Ishikawa (cell line): ENCODE results near the gene EOMES.

ENCODE experiments used
- CEBPB ChIP-seq: IDR thresholded peaks from 2 replicates; pipeline ENCODE4 v1.6.1; 2012
- CREB1 ChIP-seq: IDR thresholded peaks from 2 replicates; pipeline ENCODE4 v1.6.1; 2012; ENCODE audit warnings: low read depth
- EGR1 ChIP-seq: IDR thresholded peaks from 2 replicates; pipeline ENCODE4 v1.6.1; 2012
- EP300 ChIP-seq: IDR thresholded peaks from 2 replicates; pipeline ENCODE4 v1.6.1; 2012; ENCODE audit warnings: borderline replicate concordance
- FOXM1 ChIP-seq: IDR thresholded peaks from 2 replicates; pipeline ENCODE4 v1.6.1; 2012; ENCODE audit warnings: low read depth, borderline replicate concordance
- MAX ChIP-seq: IDR thresholded peaks from 2 replicates; pipeline ENCODE4 v1.6.1; 2012
- NFIC ChIP-seq: IDR thresholded peaks from 2 replicates; pipeline ENCODE4 v1.6.1; 2012
- RAD21 ChIP-seq: IDR thresholded peaks from 2 replicates; pipeline ENCODE4 v1.6.1; 2012; ENCODE audit warnings: low read depth
- REST ChIP-seq: IDR thresholded peaks from 2 replicates; pipeline ENCODE4 v1.6.1; 2012; ENCODE audit warnings: low read depth, mild to moderate bottlenecking
- TAF1 ChIP-seq: IDR thresholded peaks from 2 replicates; pipeline ENCODE4 v1.6.1; 2012; ENCODE audit warnings: low read depth, mild to moderate bottlenecking
- TCF12 ChIP-seq: IDR thresholded peaks from 2 replicates; pipeline ENCODE4 v1.6.1; 2012; ENCODE audit warnings: low read depth
- TEAD4 ChIP-seq: IDR thresholded peaks from 2 replicates; pipeline ENCODE4 v1.6.1; 2012
- USF1 ChIP-seq: IDR thresholded peaks from 2 replicates; pipeline ENCODE4 v1.6.1; 2012
- YY1 ChIP-seq: IDR thresholded peaks from 2 replicates; pipeline ENCODE4 v1.6.1; 2012; ENCODE audit warnings: low read depth
- ZBTB7A ChIP-seq: IDR thresholded peaks from 2 replicates; pipeline ENCODE4 v1.6.1; 2012; ENCODE audit warnings: low read depth

EOMES gene

GRCh38 chr3:27688053-27688452 is 34.1 kb downstream of the EOMES start:
- TF ChIP-seq RAD21 (no peak), TAF1 (no peak), TCF12 (no peak), YY1 (no peak), CREB1 (no peak), REST (no peak), NFIC (no peak), USF1 (no peak), MAX (no peak), EP300 (no peak), CEBPB (no peak), TEAD4 (no peak), FOXM1 (no peak), EGR1 (no peak)

- TF ChIP-seq YY1, result no peak
- TF ChIP-seq TEAD4, result no peak
- no peak for TF ChIP-seq TAF1
- TF ChIP-seq ZBTB7A, result no peak
- TF ChIP-seq TCF12, result no peak
- TF ChIP-seq CREB1, result no peak
- TF ChIP-seq EGR1, result no peak
- TF ChIP-seq REST, result no peak
- no peak for TF ChIP-seq FOXM1
- no peak for TF ChIP-seq EP300
- TF ChIP-seq USF1, result no peak
- no peak for TF ChIP-seq NFIC
- no peak for TF ChIP-seq CEBPB
- TF ChIP-seq RAD21, result no peak
- no peak for TF ChIP-seq MAX
Observed at GRCh38 chr3:27686642-27687041, 35.5 kb downstream of the EOMES start.

- TF ChIP-seq CEBPB (no peak), CREB1 (no peak), EP300 (no peak), USF1 (no peak), MAX (no peak), REST (no peak), RAD21 (no peak), TAF1 (no peak), YY1 (no peak), TEAD4 (no peak)
Observed at GRCh38 chr3:27685474-27685873, 36.6 kb downstream of the EOMES start.

- TF ChIP-seq RAD21 (no peak), FOXM1 (no peak), USF1 (no peak)
Observed at GRCh38 chr3:27684302-27684701, 37.8 kb downstream of the EOMES start.
